HepG2 (cell line): Measurements from ENCODE around the gene DDAH2. TPM values are rescaled to one million over a fixed set of nuclear protein-coding genes. Genes with fewer than 3 reads are reported as not detected.
A peak's percentile ranks its signal among the peaks of the same experiment; 100 is the strongest.

Experiments
- ELF4 ChIP-seq: sonication (generic); formaldehyde crosslinking; IDR thresholded peaks from 2 replicates; pipeline ENCODE4 v1.5.0; 2020; ENCODE audit warnings: missing genetic modification reagents, mild to moderate bottlenecking, moderate library complexity, borderline replicate concordance
- ETV5 ChIP-seq: IDR thresholded peaks from 2 replicates; pipeline ENCODE4 v1.6.1; 2018; ENCODE audit warnings: missing biosample characterization, missing genetic modification reagents, inconsistent platforms, borderline replicate concordance
- FOXK1 ChIP-seq: sonication (generic); formaldehyde crosslinking; IDR thresholded peaks from 2 replicates; pipeline ENCODE4 v1.4.0; 2020; ENCODE audit warnings: low read depth, missing genetic modification reagents, borderline replicate concordance
- HNRNPL ChIP-seq: fragments of 200-400 bp; formaldehyde crosslinking; IDR thresholded peaks from 2 replicates; pipeline ENCODE4 v1.6.1; 2017; ENCODE audit warnings: mild to moderate bottlenecking, low read depth, low read length
- HNRNPUL1 ChIP-seq: fragments of 200-400 bp; formaldehyde crosslinking; IDR thresholded peaks from 2 replicates; pipeline ENCODE4 v1.6.1; 2017; ENCODE audit warnings: low read depth, mild to moderate bottlenecking, low read length, moderate library complexity
- MIER3 ChIP-seq: IDR thresholded peaks from 2 replicates; pipeline ENCODE4 v1.6.1; 2016; ENCODE audit warnings: missing compliant biosample characterization, borderline replicate concordance
- NCOA1 ChIP-seq: sonication (generic); formaldehyde crosslinking; IDR thresholded peaks from 2 replicates; pipeline ENCODE4 v1.9.0; 2021; ENCODE audit warnings: missing genetic modification reagents
- NFIC ChIP-seq: IDR thresholded peaks from 2 replicates; pipeline ENCODE4 v1.6.1; 2012; ENCODE audit warnings: mild to moderate bottlenecking, low read length, inconsistent platforms
- NR2F1 ChIP-seq, 2 experiments: fragments of 450-650 bp in 1 of 2; formaldehyde crosslinking in 1 of 2; IDR thresholded peaks; 2 replicates each; pipeline versions ENCODE4 v1.5.0 to v1.6.1; 2016 to 2020; ENCODE audit warnings: mild to moderate bottlenecking in 1 of 2, missing compliant biosample characterization in 1 of 2, missing genetic modification reagents in 1 of 2, moderate library complexity in 1 of 2
- NR2F2 ChIP-seq: IDR thresholded peaks from 2 replicates; pipeline ENCODE4 v1.6.1; 2012; ENCODE audit warnings: low read depth, inconsistent platforms, borderline replicate concordance
- PAX8 ChIP-seq: sonication (generic); formaldehyde crosslinking; IDR thresholded peaks from 2 replicates; pipeline ENCODE4 v1.8.0; 2022; ENCODE audit warnings: mild to moderate bottlenecking, missing genetic modification reagents, borderline replicate concordance
- PCBP2 ChIP-seq: fragments of 200-400 bp; formaldehyde crosslinking; optimal IDR thresholded peaks from 2 replicates; pipeline ENCODE3; 2018; ENCODE audit warnings: low read length, low read depth; ENCODE audit not compliant: poor library complexity, severe bottlenecking
- PITX1 ChIP-seq: sonication (generic); formaldehyde crosslinking; IDR thresholded peaks from 2 replicates; pipeline ENCODE4 v1.5.1; 2020; ENCODE audit warnings: mild to moderate bottlenecking, missing genetic modification reagents
- RFX5 ChIP-seq: IDR thresholded peaks from 2 replicates; pipeline ENCODE4 v1.6.1; 2011; ENCODE audit warnings: low read depth, low read length, improper control_type of control experiment
- RFXAP ChIP-seq: sonication (generic); formaldehyde crosslinking; IDR thresholded peaks from 2 replicates; pipeline ENCODE4 v1.4.0; 2020; ENCODE audit warnings: missing genetic modification reagents, borderline replicate concordance
- STAG1 ChIP-seq: sonication (generic); formaldehyde crosslinking; IDR thresholded peaks from 2 replicates; pipeline ENCODE4 v1.4.0; 2020; ENCODE audit warnings: missing genetic modification reagents
- ZFX ChIP-seq: sonication (generic); formaldehyde crosslinking; IDR thresholded peaks from 2 replicates; pipeline ENCODE4 v1.4.0; 2020; ENCODE audit warnings: mild to moderate bottlenecking, low read depth, missing genetic modification reagents, moderate library complexity
- ZNF232 ChIP-seq: sonication (generic); formaldehyde crosslinking; IDR thresholded peaks from 2 replicates; pipeline ENCODE4 v1.4.0; 2020; ENCODE audit warnings: missing genetic modification reagents, borderline replicate concordance
- ZNF33B ChIP-seq: sonication (generic); formaldehyde crosslinking; IDR thresholded peaks from 2 replicates; pipeline ENCODE4 v1.5.1; 2020; ENCODE audit warnings: mild to moderate bottlenecking, missing genetic modification reagents
- ZSCAN25 ChIP-seq: sonication (generic); formaldehyde crosslinking; IDR thresholded peaks from 2 replicates; pipeline ENCODE4 v1.8.0; 2022; ENCODE audit warnings: mild to moderate bottlenecking, missing genetic modification reagents
- polyA plus RNA-seq, 8 experiments: library from polyadenylated mRNA; depleted of rRNA in 3 of 8; stranded (reverse) in 7 of 8; unstranded in 1 of 8; fragments of >200 nt; fragmentation: Illumina TruSeq in 4 of 8; extraction: Trizol in 4 of 8; gene quantifications; 2 replicates each; pipeline versions ENCODE4 v1.2.1 to v1.2.3, GENCODE V29; 2011 to 2016; ENCODE audit warnings: low read depth in 4 of 8, missing spikeins in 1 of 8, mixed read lengths in 1 of 8; ENCODE audit not compliant: insufficient read depth in 1 of 8
- total RNA-seq, 5 experiments: library from RNA; depleted of rRNA; stranded (reverse); fragments of >200 nt; fragmentation: Illumina TruSeq; extraction: Trizol; gene quantifications; 2 replicates each; pipeline ENCODE4 v1.2.3, GENCODE V29; 2016; ENCODE audit warnings: low read depth in 1 of 5
- TF ChIP-seq, protein P1 (sequence below): conservative IDR thresholded peaks from 2 replicates; pipeline ENCODE4 v1.6.1; 2018; ENCODE audit warnings: missing genetic modification reagents
- TF ChIP-seq, protein P2 (sequence below), 2 experiments: sonication (generic) in 1 of 2; formaldehyde crosslinking in 1 of 2; IDR thresholded peaks; 2 replicates each; pipeline versions ENCODE4 v1.6.1 to v1.9.0; 2014 to 2022; ENCODE audit warnings: antibody characterized with exemption in 1 of 2, borderline replicate concordance in 1 of 2, inconsistent platforms in 1 of 2, low read depth in 1 of 2, missing genetic modification reagents in 1 of 2
- TF ChIP-seq, protein P3 (sequence below): sonication (generic); formaldehyde crosslinking; IDR thresholded peaks from 2 replicates; pipeline ENCODE4 v1.4.0; 2020; ENCODE audit warnings: mild to moderate bottlenecking, missing genetic modification reagents

Gene DDAH2
- total and polyA plus RNA-seq, 2 of the 13 experiments (the other 11 are each of a cell fraction or from before 2014, with no cell fraction given) = 16.4 to 21.1 TPM

GRCh38 chr6:31736021-31736767 is 7.1 kb upstream of the DDAH2 start, which contains the start of gene CLIC1 (continued):
- no peak for TF ChIP-seq RFX5
- TF ChIP-seq HNRNPL = peak; percentile 58; the same call in 1 of the 2 replicates
- no peak for TF ChIP-seq ZNF33B (CRISPR knock-in tag)
- TF ChIP-seq FOXK1 = peak; percentile 9; the same call in 1 of the 2 replicates
- peak; percentile 86 for TF ChIP-seq ZSCAN25 (CRISPR knock-in tag)
- no peak for TF ChIP-seq NR2F1 (CRISPR knock-in tag; IDR thresholded peaks at IDR 0.05)
- TF ChIP-seq NFIC = no peak
- TF ChIP-seq, protein P1, sequence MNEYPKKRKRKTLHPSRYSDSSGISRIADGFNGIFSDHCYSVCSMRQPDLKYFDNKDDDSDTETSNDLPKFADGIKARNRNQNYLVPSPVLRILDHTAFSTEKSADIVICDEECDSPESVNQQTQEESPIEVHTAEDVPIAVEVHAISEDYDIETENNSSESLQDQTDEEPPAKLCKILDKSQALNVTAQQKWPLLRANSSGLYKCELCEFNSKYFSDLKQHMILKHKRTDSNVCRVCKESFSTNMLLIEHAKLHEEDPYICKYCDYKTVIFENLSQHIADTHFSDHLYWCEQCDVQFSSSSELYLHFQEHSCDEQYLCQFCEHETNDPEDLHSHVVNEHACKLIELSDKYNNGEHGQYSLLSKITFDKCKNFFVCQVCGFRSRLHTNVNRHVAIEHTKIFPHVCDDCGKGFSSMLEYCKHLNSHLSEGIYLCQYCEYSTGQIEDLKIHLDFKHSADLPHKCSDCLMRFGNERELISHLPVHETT (CRISPR knock-in tag) = no peak
- TF ChIP-seq PCBP2 = peak; percentile 79
- TF ChIP-seq NCOA1 = peak; percentile 95
- peak; percentile 94 for TF ChIP-seq ETV5 (CRISPR knock-in tag)
- no peak for TF ChIP-seq NR2F2
- TF ChIP-seq STAG1 = no peak
- no peak for TF ChIP-seq PAX8
- TF ChIP-seq RFXAP (CRISPR knock-in tag) = no peak; the same call in none of the 2 replicates
- TF ChIP-seq, protein P2, sequence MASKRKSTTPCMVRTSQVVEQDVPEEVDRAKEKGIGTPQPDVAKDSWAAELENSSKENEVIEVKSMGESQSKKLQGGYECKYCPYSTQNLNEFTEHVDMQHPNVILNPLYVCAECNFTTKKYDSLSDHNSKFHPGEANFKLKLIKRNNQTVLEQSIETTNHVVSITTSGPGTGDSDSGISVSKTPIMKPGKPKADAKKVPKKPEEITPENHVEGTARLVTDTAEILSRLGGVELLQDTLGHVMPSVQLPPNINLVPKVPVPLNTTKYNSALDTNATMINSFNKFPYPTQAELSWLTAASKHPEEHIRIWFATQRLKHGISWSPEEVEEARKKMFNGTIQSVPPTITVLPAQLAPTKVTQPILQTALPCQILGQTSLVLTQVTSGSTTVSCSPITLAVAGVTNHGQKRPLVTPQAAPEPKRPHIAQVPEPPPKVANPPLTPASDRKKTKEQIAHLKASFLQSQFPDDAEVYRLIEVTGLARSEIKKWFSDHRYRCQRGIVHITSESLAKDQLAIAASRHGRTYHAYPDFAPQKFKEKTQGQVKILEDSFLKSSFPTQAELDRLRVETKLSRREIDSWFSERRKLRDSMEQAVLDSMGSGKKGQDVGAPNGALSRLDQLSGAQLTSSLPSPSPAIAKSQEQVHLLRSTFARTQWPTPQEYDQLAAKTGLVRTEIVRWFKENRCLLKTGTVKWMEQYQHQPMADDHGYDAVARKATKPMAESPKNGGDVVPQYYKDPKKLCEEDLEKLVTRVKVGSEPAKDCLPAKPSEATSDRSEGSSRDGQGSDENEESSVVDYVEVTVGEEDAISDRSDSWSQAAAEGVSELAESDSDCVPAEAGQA (IDR thresholded peaks at IDR 0.05; ENCODE audit: low read depth) = peak; percentile 49; the same call in 1 of the 2 replicates
- TF ChIP-seq, protein P2 (CRISPR knock-in tag; IDR thresholded peaks at IDR 0.05; ENCODE audit: borderline replicate concordance) = no peak
- TF ChIP-seq ZNF232 (CRISPR knock-in tag) = peak; percentile 41; the same call in 1 of the 2 replicates
- TF ChIP-seq, protein P3, sequence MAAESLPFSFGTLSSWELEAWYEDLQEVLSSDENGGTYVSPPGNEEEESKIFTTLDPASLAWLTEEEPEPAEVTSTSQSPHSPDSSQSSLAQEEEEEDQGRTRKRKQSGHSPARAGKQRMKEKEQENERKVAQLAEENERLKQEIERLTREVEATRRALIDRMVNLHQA = no peak
- TF ChIP-seq PITX1 (CRISPR knock-in tag) = peak; percentile 72
- TF ChIP-seq HNRNPUL1 = no peak
- peak; percentile 72 for TF ChIP-seq ELF4 (CRISPR knock-in tag)
- peak; percentile 83 for TF ChIP-seq ZFX (CRISPR knock-in tag)
- no peak for TF ChIP-seq MIER3
